Choroid plexus epithelial cell (primary cell): Measurements from ENCODE around the gene MAMSTR.

Experiments
- DNase-seq: peaks from one replicate; pipeline ENCODE4 v3.0.0-alpha.2; 2010; ENCODE audit warnings: low read depth
- H3K4me3 ChIP-seq: 2 replicates; pipeline ENCODE4 v1.5.1; 2011; ENCODE audit warnings: low read depth, mild to moderate bottlenecking, control low read depth, low read length, moderate library complexity
- TF ChIP-seq, protein P1 (sequence below): conservative IDR thresholded peaks from 2 replicates; pipeline ENCODE4 v1.5.1; 2011; ENCODE audit warnings: low read depth, mild to moderate bottlenecking, control low read depth, inconsistent platforms, low read length, moderate library complexity

MAMSTR gene

DNA sequence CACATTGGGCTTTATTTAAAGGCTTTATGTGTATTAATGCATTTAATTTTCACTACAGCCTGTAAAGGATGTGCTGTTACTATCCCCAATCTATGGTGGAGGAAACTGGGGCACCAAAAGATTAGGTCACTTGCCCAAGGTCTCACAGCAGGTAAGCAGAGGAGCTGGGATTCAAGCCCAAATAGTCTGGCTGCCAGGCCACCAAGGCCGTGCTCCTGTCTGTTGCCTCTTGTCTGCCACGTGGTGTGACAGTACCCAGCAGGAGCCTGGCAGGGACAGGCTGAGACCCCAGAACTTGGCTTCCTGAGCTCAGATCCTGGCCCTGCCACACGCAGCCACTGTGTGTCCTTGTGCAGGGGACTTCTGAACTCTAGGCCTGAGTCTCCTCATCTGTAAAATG lies 51.2 kb downstream of the MAMSTR start:
- no peak overlapping the region for H3K4me3 ChIP-seq
- DNase-seq, result no peak
- TF ChIP-seq, protein P1, sequence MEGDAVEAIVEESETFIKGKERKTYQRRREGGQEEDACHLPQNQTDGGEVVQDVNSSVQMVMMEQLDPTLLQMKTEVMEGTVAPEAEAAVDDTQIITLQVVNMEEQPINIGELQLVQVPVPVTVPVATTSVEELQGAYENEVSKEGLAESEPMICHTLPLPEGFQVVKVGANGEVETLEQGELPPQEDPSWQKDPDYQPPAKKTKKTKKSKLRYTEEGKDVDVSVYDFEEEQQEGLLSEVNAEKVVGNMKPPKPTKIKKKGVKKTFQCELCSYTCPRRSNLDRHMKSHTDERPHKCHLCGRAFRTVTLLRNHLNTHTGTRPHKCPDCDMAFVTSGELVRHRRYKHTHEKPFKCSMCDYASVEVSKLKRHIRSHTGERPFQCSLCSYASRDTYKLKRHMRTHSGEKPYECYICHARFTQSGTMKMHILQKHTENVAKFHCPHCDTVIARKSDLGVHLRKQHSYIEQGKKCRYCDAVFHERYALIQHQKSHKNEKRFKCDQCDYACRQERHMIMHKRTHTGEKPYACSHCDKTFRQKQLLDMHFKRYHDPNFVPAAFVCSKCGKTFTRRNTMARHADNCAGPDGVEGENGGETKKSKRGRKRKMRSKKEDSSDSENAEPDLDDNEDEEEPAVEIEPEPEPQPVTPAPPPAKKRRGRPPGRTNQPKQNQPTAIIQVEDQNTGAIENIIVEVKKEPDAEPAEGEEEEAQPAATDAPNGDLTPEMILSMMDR, result no peak

DNA sequence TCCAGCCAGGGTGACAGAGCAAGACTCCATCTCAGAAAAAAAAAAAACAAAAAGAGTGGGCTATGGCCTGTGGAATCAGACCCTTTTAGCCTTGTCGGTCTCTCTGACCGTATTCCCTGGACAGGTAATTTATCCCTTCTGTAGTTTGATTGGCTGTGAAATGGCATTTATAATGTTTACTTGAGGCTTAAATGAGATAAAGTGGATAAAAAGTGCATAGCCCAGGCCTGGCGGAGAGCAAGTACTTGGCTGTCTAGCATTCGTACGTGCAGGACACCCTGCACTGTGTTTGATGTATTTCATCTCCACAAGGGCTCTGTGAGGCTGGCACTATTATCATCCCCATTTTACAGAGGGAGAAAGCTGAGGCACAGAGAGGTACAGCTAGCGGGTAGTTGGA lies 53.7 kb downstream of the MAMSTR start:
- no peak for DNase-seq
- H3K4me3 ChIP-seq, result no peak overlapping the region
- TF ChIP-seq, protein P1, result no peak

DNA sequence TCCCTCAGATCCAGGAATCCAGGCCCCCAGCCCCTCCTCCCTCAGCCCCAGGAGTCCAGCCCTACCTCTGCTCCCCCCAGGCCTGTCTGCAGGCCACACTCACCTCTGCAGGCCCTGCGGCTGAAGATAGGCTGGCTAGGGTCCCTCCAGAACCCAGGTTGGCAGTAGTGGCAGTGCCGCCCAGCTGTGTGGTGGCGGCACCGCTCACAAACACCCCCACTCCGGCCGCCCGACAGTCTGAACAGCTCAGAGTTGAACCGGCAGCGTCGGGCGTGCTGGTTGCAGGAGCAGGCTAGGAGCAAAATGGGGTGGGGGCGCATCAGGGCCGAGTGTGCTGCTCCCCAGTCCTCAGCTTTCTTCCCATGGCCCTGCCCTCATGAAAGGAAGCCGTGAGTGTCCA lies 55.0 kb downstream of the MAMSTR start:
- no peak overlapping the region for H3K4me3 ChIP-seq
- no peak for DNase-seq
- TF ChIP-seq, protein P1, result no peak

- TF ChIP-seq, protein P1, result no peak
- no peak overlapping the region for H3K4me3 ChIP-seq
- DNase-seq, result no peak
These were observed 55.9 kb downstream of the MAMSTR start for GRCh38 chr19:48663667-48664066.
